Liver (tissue), 9 donors: ENCODE results near the gene TDRD7. TPM values are rescaled to one million over a fixed set of nuclear protein-coding genes. Genes with fewer than 3 reads are reported as not detected.

Experiments
- DNase-seq: peaks from one replicate; pipeline ENCODE4 v3.0.0-alpha.2; 2017; ENCODE audit warnings: low spot score
- H3K27ac ChIP-seq, 2 donors: one replicate each; pipeline ENCODE4 v1.7.0; 2013; ENCODE audit warnings: inconsistent platforms in 2 of 2, low read length in 2 of 2, control low read depth in 1 of 2, low read depth in 1 of 2, mild to moderate bottlenecking in 1 of 2
- H3K27me3 ChIP-seq, 4 donors: one replicate each; pipeline versions ENCODE4 v1.6.1 to v1.7.0; 2013; ENCODE audit warnings: low read length in 3 of 4, inconsistent platforms in 1 of 4, mild to moderate bottlenecking in 1 of 4, moderate library complexity in 1 of 4; ENCODE audit not compliant: control insufficient read depth in 4 of 4, insufficient read depth in 4 of 4
- H3K36me3 ChIP-seq, 4 donors: one replicate each; pipeline versions ENCODE4 v1.6.1 to v1.7.0; 2013; ENCODE audit warnings: low read length in 3 of 4, mild to moderate bottlenecking in 3 of 4, low read depth in 1 of 4, moderate library complexity in 1 of 4; ENCODE audit not compliant: control insufficient read depth in 4 of 4, insufficient read depth in 3 of 4
- H3K4me1 ChIP-seq, 4 donors: one replicate each; pipeline versions ENCODE4 v1.6.1 to v1.7.0; 2013; ENCODE audit warnings: low read length in 3 of 4, mild to moderate bottlenecking in 3 of 4, moderate library complexity in 1 of 4; ENCODE audit not compliant: control insufficient read depth in 4 of 4, insufficient read depth in 4 of 4
- H3K4me3 ChIP-seq, 3 donors: one replicate each; pipeline versions ENCODE4 v1.6.1 to v1.7.0; 2013; ENCODE audit warnings: low read length in 3 of 3, control low read depth in 1 of 3, low read depth in 1 of 3, mild to moderate bottlenecking in 1 of 3
- H3K9ac ChIP-seq, 2 donors: one replicate each; pipeline ENCODE4 v1.7.0; 2013; ENCODE audit warnings: low read length in 2 of 2, mild to moderate bottlenecking in 2 of 2, moderate library complexity in 2 of 2, control low read depth in 1 of 2, low read depth in 1 of 2
- H3K9me3 ChIP-seq, 4 donors: one replicate each; pipeline versions ENCODE4 v1.6.1 to v1.7.0; 2013; ENCODE audit warnings: low read length in 3 of 4; ENCODE audit not compliant: control insufficient read depth in 4 of 4
- CTCF ChIP-seq: fragments of 150-350 bp; IDR thresholded peaks from 2 replicates; pipeline ENCODE4 v1.5.1; 2017; ENCODE audit warnings: improper control_type of control experiment, low read depth, low read length; ENCODE audit not compliant: missing input control
- EGR1 ChIP-seq, 2 donors: IDR thresholded peaks; 2 replicates each; pipeline ENCODE4 v1.6.1; 2016 to 2018; ENCODE audit warnings: antibody characterized with exemption in 2 of 2, low read depth in 2 of 2
- FOXA1 ChIP-seq: IDR thresholded peaks from 2 replicates; pipeline ENCODE4 v1.6.1; 2016; ENCODE audit warnings: antibody characterized with exemption
- FOXA2 ChIP-seq: IDR thresholded peaks from 2 replicates; pipeline ENCODE4 v1.6.1; 2016; ENCODE audit warnings: antibody characterized with exemption
- GABPA ChIP-seq, 2 donors: IDR thresholded peaks in 1 of 2; conservative IDR thresholded peaks in 1 of 2; 2 replicates each; pipeline ENCODE4 v1.6.1; 2016; ENCODE audit warnings: antibody characterized with exemption in 2 of 2, mild to moderate bottlenecking in 1 of 2, moderate library complexity in 1 of 2
- HNF4A ChIP-seq, 2 donors: conservative IDR thresholded peaks; 2 replicates each; pipeline ENCODE4 v1.6.1; 2016; ENCODE audit warnings: antibody characterized with exemption in 2 of 2, mild to moderate bottlenecking in 2 of 2
- HNF4G ChIP-seq: IDR thresholded peaks from 2 replicates; pipeline ENCODE4 v1.6.1; 2016; ENCODE audit warnings: antibody characterized with exemption
- JUND ChIP-seq, 2 donors: IDR thresholded peaks; 2 replicates each; pipeline ENCODE4 v1.6.1; 2016; ENCODE audit warnings: antibody characterized with exemption in 2 of 2
- MAX ChIP-seq: IDR thresholded peaks from 2 replicates; pipeline ENCODE4 v1.6.1; 2016; ENCODE audit warnings: antibody characterized with exemption
- NR2F2 ChIP-seq: IDR thresholded peaks from 2 replicates; pipeline ENCODE4 v1.6.1; 2016; ENCODE audit warnings: antibody characterized with exemption
- RAD21 ChIP-seq, 2 donors: IDR thresholded peaks; 2 replicates each; pipeline ENCODE4 v1.6.1; 2016; ENCODE audit warnings: antibody characterized with exemption in 2 of 2, mild to moderate bottlenecking in 2 of 2
- REST ChIP-seq: IDR thresholded peaks from 2 replicates; pipeline ENCODE4 v1.6.1; 2016; ENCODE audit warnings: antibody characterized with exemption, mild to moderate bottlenecking
- RXRA ChIP-seq, 2 donors: IDR thresholded peaks; 2 replicates each; pipeline ENCODE4 v1.6.1; 2017 to 2018; ENCODE audit warnings: antibody characterized with exemption in 2 of 2, mild to moderate bottlenecking in 1 of 2
- TAF1 ChIP-seq: conservative IDR thresholded peaks from 2 replicates; pipeline ENCODE4 v1.6.1; 2016; ENCODE audit warnings: antibody characterized with exemption, mild to moderate bottlenecking
- YY1 ChIP-seq: IDR thresholded peaks from 2 replicates; pipeline ENCODE4 v1.6.1; 2016; ENCODE audit warnings: antibody characterized with exemption, mild to moderate bottlenecking
- ZBTB33 ChIP-seq: IDR thresholded peaks from 2 replicates; pipeline ENCODE4 v1.6.1; 2016; ENCODE audit warnings: antibody characterized with exemption
- WGBS: extraction: QIAGEN DNeasy Blood & Tissue Kit; methylation state at CpG from one replicate; pipeline ENCODE4 v1.1.7; 2013; 5-methylcytosine and 5-hydroxymethylcytosine counted together
- polyA plus RNA-seq, 2 donors: library from polyadenylated mRNA; stranded (reverse) in 1 of 2; unstranded in 1 of 2; fragments of 200-250 nt in 1 of 2; fragments of >200 nt in 1 of 2; fragmentation: Nextera tagmentation in 1 of 2; extraction: Ambion mirVana in 1 of 2; gene quantifications; one replicate each; pipeline versions ENCODE4 v1.2.1 to v1.2.3, GENCODE V29; 2013 to 2015
- total RNA-seq, 2 donors: library from RNA; depleted of rRNA; stranded (reverse); fragments of >200 nt; gene quantifications; one replicate each; pipeline ENCODE4 v1.2.3, GENCODE V29; 2014
- TF ChIP-seq, protein P1 (sequence below): IDR thresholded peaks from 2 replicates; pipeline ENCODE4 v1.6.1; 2016; ENCODE audit warnings: antibody characterized with exemption
- donor health status: healthy.
- donor health status: healthy.
- donor health status: healthy.
- donor health status: healthy.
- donor health status: healthy.

The TDRD7 gene
- total and polyA plus RNA-seq, 4 donors = 3.6 to 6.9 (median 5.4) TPM

GRCh38 chr9:97387504-97387886 lies 24.4 kb upstream of the TDRD7 start:
- H3K27ac ChIP-seq = no peak overlapping the region
- H3K4me3 ChIP-seq = no peak overlapping the region
- no peak overlapping the region for H3K9ac ChIP-seq
- H3K27me3 ChIP-seq = no peaks in the 10 kb centered on the region
- H3K9me3 ChIP-seq = no peaks in the 10 kb centered on the region
- H3K36me3 ChIP-seq = no peaks in the 10 kb centered on the region
- TF ChIP-seq ZBTB33 = no peak
- TF ChIP-seq, protein P1, sequence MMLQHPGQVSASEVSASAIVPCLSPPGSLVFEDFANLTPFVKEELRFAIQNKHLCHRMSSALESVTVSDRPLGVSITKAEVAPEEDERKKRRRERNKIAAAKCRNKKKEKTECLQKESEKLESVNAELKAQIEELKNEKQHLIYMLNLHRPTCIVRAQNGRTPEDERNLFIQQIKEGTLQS = no peak
- TF ChIP-seq REST = no peak
- TF ChIP-seq HNF4A (conservative IDR thresholded peaks at IDR 0.05) = no peak
- TF ChIP-seq RXRA (IDR thresholded peaks at IDR 0.05) = no peak
- TF ChIP-seq MAX = no peak
- TF ChIP-seq FOXA2 = no peak
- no peak for TF ChIP-seq FOXA1
- TF ChIP-seq HNF4G = no peak
- TF ChIP-seq JUND (IDR thresholded peaks at IDR 0.05) = no peak
- no peak for TF ChIP-seq CTCF
- no peak for DNase-seq
- 48% methylated on average over 13 of the region's 13 CpGs for WGBS
- H3K4me1 ChIP-seq = peaks cover 0 to 20% (median 7%) of the 10 kb centered on the region in 4 donors

DNA sequence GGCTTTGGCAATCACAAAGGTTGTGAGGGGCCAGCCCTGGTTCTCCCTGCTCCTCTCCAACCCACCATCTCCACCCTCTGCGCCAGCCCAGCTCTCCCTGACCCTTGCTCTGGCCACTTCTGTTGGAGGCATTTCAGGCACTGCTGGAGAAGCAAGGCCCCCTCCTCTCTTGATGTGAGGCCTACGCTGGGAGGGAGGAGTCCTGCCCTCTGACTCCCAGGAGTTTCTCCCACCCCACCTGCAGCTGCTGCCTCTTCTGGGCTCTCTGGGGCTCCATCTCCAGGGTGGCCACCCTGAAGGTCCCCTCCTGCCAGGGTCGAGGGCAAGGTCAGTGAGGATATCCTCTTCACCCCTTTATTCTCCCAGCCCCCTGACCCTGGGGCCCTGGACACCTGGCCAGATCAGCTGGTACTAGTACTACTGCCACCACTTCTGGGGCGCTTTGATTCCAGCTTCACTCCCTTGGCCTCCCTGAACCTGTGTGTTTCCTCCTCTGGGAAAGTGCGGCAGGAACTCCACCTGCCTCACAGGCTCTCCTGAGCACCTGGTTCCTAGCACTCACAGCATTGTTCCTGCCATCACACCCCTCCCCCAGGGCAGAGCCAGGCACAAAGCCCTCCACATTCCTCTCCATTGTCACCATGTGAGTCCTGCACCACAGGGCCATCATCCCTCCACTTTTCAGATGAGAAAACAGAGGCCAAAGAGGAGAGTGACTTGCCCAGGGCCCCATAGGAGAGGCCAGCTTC lies 23.8 kb upstream of the TDRD7 start:
- H3K4me1 ChIP-seq = peaks cover 0 to 17% (median 4%) of the 10 kb centered on the region in 4 donors
- 89% methylated on average over 5 of the region's 5 CpGs for WGBS
- no peaks in the 10 kb centered on the region for H3K36me3 ChIP-seq
- no peak for DNase-seq
- no peak overlapping the region for H3K9ac ChIP-seq
- H3K27ac ChIP-seq = no peak overlapping the region
- no peaks in the 10 kb centered on the region for H3K9me3 ChIP-seq
- no peak overlapping the region for H3K4me3 ChIP-seq
- H3K27me3 ChIP-seq = no peaks in the 10 kb centered on the region
- TF ChIP-seq CTCF = no peak
- no peak for TF ChIP-seq NR2F2
- TF ChIP-seq JUND (IDR thresholded peaks at IDR 0.05) = no peak
- no peak for TF ChIP-seq TAF1
- no peak for TF ChIP-seq RXRA (IDR thresholded peaks at IDR 0.05)
- TF ChIP-seq RAD21 (IDR thresholded peaks at IDR 0.05) = no peak
- no peak for TF ChIP-seq GABPA (IDR thresholded peaks at IDR 0.05 in 1 of 2, conservative IDR thresholded peaks at IDR 0.05 in 1 of 2)
- no peak for TF ChIP-seq FOXA1
- TF ChIP-seq EGR1 (IDR thresholded peaks at IDR 0.05; ENCODE audit: low read depth in 2 of 2) = no peak
- TF ChIP-seq YY1 = no peak
- no peak for TF ChIP-seq MAX
- no peak for TF ChIP-seq HNF4G
- TF ChIP-seq, protein P1 = no peak
- TF ChIP-seq ZBTB33 = no peak
- TF ChIP-seq FOXA2 = no peak
